GM18499 (cell line): ENCODE measurements around the gene FBXO10.

ENCODE experiments used
- ATAC-seq: cut with Tn5 transposase; IDR thresholded peaks from one replicate; pipeline ENCODE4 v1.9.1; 2021; ENCODE audit warnings: moderate number of reproducible peaks; ENCODE audit not compliant: insufficient read depth, unreplicated experiment

FBXO10 gene

GRCh38 chr9:37555786-37556185 lies 20.4 kb downstream of the FBXO10 start:
- ATAC-seq = no peak

DNA sequence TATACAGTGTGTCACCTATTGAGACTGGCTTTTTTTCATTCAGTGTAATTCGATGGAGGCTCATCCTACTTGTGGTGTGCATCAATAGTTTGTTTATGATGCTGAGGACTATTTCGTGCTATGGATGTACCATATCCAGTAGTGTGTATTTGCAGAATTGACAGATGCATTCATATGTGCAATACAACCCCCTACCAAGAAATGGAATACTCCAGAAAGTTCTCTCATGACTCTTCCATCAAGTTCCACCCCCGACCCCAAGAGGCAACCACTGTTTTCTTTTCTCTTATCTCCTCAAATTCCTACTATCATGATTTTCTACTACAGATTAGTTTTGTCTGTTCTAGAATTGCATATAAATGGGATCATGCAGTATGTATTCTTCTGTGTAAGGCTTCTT lies 21.9 kb downstream of the FBXO10 start:
- ATAC-seq = no peak

GRCh38 chr9:37551888-37552287 lies 24.3 kb downstream of the FBXO10 start:
- no peak for ATAC-seq

- no peak for ATAC-seq
These were observed 24.7 kb downstream of the FBXO10 start for GRCh38 chr9:37551468-37551867.

DNA sequence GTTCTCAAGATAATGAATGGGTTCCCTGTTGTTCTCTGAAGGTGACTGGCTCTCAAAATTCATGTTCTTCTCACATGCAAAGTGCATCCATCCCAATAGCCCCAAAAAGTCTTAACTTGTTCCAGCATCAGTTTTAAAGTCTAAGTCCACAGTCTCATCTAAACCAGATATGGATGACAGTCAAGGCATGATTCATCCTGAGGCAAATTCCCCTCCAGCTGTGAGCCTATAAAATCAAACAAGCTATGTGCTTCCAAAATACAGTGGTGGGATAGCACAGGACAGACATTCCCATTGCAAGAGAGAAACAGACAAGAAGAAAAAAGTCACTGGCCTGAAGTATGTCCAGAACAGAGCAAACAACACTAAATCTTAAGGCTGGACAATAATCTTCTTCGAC lies 25.4 kb downstream of the FBXO10 start:
- ATAC-seq = no peak

- no peak for ATAC-seq
These were observed 26.7 kb downstream of the FBXO10 start for GRCh38 chr9:37549527-37549926.

- ATAC-seq = no peak
These were observed 28.8 kb downstream of the FBXO10 start for GRCh38 chr9:37547328-37547878.

DNA sequence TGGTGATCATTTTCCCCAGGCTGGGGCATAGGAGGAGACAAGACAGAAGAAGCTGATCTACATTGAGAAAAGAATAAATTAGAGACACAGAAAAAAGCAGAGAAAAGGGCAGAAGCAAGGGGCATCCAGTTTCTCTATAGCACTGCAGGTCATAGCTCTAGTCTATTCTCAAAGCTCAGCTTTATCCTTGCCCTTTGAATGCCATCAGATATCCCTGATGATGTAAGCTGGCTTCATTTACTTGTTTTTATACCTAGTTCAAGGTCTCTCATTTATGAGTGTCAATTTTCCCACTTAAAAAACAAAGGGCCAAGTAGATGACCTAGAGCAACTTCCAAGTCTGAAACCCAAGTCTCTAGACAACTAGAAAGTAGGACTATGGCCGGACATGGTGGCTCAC lies 32.7 kb downstream of the FBXO10 start:
- no peak for ATAC-seq

DNA sequence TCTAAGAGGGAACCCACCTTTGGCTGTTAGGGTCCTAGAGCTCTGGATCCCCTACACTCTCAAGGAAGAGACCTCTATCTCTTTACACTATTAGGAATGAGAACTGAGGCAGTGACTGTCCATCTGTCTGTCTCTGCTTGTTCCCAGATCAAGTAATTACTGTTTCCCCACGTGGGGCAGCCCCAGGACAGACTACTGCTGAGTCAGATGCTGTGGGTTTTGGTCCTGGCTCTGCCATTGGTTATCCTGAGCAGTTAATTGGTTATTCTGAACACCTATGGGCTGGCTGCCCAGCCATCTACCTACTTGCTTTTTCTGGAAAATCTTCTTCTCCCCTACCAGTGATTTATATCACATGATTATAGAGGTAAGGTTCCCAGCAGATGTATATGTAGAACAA lies 33.3 kb downstream of the FBXO10 start:
- ATAC-seq = no peak

GRCh38 chr9:37542488-37542887 lies 33.7 kb downstream of the FBXO10 start:
- no peak for ATAC-seq

GRCh38 chr9:37541465-37541864 lies 34.7 kb downstream of the FBXO10 start:
- ATAC-seq = no peak

DNA sequence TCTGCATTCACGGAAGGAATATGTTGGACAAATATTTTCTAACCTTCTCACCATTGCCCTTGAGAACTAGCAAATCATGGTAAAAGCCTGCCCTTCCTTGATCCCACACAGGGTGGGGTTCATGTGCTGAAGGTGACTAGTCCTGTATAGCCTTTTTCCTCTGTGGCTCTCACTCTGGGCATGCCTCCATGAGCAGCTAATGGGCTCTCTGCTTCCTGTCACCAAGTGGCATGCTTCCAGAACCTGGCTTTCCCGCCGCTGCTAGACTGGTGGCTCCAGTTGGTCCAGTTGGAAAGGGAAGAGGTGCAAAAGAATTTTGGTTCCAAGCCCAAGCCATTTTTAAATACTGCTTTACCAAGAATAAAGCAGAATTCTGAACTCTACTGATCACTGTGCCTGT lies 35.5 kb downstream of the FBXO10 start:
- ATAC-seq = no peak

- no peak for ATAC-seq
These were observed 36.5 kb downstream of the FBXO10 start for GRCh38 chr9:37539634-37540033.

DNA sequence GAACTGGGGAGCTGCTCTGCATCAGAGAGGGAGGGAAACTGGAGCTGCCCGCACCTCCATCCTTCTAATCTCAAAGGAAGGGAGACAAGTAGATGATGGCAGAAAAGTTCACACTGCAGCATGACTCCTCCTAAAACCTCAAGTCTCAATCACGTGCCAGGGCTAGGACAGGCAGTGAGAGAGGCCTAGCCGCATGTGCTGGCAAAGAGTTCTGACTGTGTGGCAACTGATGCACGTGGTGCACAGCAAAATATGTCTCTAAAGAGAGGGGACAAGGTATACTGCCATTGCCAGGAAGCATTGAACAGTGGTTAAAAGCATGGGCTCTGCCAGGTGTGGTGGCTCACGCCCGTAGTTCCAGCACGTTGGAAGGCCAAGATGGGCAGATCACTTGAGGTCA lies 38.1 kb downstream of the FBXO10 start:
- ATAC-seq = no peak

GRCh38 chr9:37534901-37535300 lies 41.3 kb downstream of the FBXO10 start:
- ATAC-seq = no peak

- no peak for ATAC-seq
These were observed 41.8 kb downstream of the FBXO10 start for GRCh38 chr9:37534412-37534811.

- ATAC-seq = peak; percentile 67
These were observed 44.5 kb downstream of the FBXO10 start for GRCh38 chr9:37531699-37532098.

- ATAC-seq = peak; percentile 45
These were observed 47.3 kb downstream of the FBXO10 start for GRCh38 chr9:37528652-37529471.

DNA sequence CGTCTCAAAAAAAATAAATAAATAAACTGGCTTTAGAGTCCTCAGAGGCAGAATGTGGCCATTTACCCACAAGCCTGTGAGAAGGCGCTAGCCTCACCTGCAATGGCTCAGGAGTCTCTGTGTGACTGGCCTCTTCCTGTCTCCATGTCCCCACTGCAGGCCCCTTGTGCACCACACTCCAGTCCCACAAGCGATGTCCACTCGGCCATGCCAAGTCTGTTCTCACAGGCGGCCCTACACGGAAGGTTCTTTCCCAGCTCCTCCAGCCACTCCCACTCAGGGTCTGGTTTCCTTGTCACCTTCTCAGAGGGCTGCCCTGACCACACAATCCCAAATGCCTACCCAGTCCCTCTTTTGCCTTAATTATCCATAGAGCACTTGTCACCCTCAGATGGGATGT lies 52.3 kb downstream of the FBXO10 start:
- no peak for ATAC-seq

GRCh38 chr9:37522971-37523370 lies 53.2 kb downstream of the FBXO10 start:
- ATAC-seq = no peak

- no peak for ATAC-seq
These were observed 55.1 kb downstream of the FBXO10 start for GRCh38 chr9:37521111-37521510.

GRCh38 chr9:37520641-37521040 lies 55.5 kb downstream of the FBXO10 start:
- ATAC-seq = no peak
